HG03521 (cell line): ENCODE data around the gene N4BP2L1.
A peak's percentile ranks its signal among the peaks of the same experiment; 100 is the strongest.
"Not testable (repeated sequence)": the region's sequence is repeated elsewhere in the genome, so short reads cannot be mapped to it uniquely, and the experiment has no call there.

Experiments used
- ATAC-seq: cut with Tn5 transposase; IDR thresholded peaks from one replicate; pipeline ENCODE4 v1.9.1; 2021; ENCODE audit warnings: mild to moderate bottlenecking, moderate library complexity; ENCODE audit not compliant: unreplicated experiment

N4BP2L1 gene

DNA sequence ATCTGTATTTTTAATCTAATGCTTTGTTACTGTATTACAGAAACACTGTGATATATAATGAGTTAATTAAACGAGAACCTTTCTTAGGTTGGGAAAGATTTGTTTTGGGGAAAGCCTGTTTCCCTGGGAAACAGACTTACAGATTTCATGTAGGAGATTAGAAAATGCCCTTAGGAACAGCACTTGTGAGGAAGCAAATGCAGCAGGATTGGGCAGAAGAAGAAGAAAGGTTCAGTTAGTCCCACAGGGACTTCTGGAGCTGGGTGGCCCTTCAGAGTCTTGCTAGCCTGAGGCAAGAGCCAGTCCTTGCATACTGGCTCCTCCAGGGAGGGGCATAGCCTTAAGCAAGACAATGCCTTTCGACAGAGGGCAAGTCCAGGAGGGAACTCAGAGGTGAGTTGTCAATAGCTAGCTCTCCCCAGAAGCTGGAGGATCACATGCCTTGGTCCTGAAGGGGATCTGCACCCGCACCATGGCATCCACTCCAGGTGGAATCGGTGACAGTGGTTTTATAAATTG lies 36.8 kb downstream of the N4BP2L1 start:
- ATAC-seq, result no peak

DNA sequence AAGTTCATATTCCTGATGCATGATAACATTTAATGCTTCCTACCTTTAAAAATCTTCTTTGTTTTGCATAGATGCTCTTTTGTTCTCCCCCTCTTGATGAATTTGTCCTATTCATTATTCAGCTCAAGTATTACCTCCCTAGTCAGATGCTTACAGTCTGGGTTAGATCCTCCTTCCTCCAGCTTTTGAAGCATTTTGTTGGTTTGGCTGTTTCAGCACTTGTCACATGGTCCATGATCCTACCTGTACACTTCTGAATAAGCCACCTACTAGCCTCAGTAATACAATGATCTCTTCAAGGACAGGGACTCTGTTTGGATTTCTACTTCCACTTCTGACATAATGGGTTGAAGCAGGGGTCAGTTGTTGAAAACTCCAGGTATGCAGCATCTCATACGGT lies 37.4 kb downstream of the N4BP2L1 start:
- ATAC-seq, result no peak

DNA sequence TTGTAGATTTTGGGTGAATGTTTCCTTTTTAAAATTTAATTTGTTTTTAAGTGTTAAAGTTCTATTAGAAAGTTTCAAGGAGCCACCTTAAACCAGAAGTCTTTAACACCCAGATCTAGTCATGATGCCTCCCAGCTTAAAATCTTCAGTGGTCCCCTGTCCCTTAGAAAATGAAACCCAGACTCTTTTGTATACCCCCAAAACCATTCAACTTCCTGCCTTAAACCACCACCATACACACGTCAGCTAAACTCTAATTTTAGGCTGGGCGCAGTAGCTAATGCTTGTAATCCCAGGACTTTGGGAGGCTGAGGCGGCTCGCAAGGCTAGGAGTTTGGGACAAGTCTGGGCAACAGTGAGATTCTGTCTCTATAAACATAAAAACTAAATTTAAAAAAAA lies 37.9 kb downstream of the N4BP2L1 start:
- peak; percentile 78 for ATAC-seq

DNA sequence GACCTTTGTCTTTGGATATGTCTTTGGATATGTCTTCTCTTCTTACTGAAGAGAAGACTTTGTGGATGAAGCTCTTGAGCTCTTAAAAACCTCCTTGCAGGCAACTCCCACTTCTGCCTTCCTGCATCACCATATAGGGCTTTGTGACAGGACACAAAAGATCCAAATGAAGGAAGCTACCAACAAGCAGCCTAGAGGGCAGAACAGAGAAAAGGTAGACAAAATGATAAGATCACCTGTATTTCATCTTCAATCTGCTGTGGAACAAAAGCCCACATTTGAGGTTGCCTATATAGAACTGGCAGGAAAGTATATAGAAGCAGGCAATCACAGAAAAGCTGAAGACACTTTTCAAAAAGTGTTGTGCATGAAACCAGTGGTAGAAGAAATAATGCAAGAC lies 42.5 kb downstream of the N4BP2L1 start:
- ATAC-seq, result no peak

DNA sequence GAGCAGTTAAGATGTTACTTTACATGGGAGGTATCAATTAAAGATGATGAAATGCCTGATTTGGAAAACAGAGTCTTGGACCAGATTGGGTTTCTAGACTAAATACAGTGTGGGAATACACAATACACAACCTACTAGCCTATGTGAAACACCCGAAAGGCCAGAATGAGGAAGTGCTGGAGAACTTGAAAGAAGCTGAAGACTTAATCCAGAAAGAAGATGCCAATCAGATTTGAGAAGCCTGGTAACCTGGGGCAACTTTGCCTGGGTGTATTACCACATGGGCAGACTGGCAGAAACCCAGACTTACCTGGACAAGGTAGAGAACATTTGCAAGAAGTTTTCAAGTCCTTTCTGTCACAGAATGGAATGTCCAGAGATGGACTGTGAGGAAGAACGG lies 43.2 kb downstream of the N4BP2L1 start:
- ATAC-seq, result no peak

DNA sequence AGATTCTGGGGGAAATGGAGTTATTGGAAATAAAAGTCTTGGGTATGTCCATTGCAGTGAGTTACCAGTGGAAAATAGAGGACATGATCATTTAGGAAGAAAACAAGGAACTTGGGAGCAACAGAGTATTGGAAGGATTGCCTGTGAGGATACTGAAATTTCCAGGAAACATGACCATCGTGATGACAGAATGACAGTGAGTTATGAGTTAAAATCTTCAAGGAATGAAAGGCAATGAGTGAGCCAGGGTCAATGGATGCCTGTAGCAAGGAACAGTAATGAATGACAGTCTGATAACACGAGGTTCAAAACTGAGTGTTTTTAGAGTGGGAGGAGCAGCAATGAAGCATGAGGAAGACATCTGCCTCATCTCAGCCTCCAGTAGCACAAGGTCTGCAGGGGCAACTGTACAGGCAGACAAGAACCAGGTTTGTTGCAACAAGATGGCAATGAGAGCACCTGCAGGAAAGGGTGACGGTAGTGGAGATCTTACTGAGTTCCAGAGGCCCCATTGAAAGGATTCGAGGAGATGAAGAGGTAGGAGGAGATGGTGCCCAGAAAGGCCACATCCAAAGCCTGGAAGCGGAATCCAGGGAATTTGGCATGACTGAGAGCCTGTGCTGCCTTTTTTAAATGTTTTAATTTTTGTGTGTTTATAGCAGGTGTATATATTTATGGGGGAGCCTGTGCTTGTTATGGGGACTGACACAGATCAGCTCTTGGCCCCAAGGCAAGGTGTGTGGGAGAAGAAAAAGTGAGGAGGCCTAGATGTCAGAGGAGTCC lies 43.9 kb downstream of the N4BP2L1 start:
- no peak for ATAC-seq

DNA sequence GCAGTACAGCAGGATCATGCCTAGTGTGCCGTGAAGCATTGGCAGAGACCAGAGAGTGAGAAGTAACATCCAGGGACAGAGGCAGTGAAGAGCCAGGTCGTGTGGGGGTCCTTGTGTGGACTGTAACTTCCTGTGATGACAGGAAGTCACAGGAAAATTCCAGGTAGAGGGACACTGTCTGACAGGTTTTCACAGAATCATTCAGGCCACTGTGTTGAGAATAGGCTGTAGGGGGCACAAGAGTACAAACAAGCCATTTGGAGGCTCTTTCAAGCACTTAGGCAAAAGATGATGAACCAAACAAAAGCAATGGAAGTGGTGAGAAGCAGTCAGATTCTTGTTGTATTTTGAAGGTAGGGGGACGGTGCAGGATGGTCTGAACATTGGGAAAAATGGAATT lies 46.4 kb downstream of the N4BP2L1 start:
- ATAC-seq, result no peak

DNA sequence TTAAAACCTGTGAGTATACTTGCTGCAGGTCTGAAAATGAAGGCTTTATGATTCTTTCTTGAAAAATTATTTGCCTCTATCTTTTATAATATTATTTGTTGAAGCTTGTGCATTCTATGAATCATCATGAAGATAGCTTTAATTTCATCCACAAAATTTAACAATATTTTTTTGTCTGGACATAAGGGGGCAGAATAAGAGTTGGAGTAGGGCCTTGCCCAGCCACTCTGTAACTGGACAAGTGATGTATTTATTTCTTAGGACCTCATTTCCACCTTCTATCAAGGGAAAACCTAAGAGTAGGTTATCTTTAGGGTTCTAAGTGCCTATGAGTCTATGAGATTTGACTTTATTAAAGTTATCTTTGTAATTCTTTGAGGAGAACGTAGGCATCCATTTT lies 49.9 kb downstream of the N4BP2L1 start:
- ATAC-seq, result no peak

DNA sequence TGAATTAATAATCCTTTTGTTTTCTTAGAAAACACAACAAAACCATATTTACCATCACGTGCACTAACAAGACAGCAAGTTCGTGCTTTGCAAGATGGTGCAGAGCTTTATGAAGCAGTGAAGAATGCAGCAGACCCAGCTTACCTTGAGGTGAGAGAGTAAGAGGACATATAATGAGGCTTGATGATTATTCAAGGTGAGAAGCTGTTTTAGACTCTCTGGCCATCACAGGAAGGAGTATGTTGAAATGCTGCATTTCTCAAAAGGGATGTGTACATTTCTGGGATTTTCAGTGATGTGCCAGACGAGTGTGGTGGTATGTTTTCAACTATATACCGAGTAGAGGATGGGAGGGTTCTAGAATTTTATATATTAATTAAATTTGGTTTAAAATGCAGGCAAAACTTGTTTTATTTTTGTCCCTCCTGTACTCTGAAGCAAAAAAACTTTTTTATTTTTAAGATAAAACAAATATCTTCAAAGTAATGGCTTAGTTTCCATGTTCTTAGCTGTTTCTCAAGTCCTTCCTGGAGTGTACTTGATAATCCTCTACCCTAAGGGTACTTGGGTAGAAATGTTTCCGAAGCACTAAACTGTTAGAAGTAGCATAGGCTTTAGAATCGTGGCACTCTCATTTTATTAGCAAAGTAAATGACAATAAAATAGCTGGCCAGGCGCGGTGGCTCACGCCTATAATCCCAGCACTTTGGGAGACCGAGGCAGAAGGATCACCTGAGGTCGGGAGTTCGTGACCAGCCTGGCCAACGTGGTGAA lies 51.1 kb downstream of the N4BP2L1 start:
- no peak for ATAC-seq

DNA sequence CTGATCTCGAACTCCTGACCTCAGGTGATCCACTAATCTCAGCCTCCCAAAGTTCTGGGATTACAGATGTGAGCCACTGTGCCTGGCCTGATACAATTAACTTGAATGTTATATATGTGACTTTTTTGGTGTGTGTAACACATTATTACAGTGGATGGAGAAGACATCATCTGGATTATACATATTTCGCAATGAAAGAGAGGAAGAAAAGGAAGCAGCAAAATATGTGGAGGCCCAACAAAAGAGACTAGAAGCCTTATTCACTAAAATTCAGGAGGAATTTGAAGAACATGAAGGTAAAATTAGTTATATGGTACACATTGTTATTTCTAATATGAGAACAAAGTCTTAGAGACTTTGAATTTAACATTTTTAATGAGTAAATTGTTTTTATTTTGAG lies 57.1 kb downstream of the N4BP2L1 start:
- no peak for ATAC-seq

DNA sequence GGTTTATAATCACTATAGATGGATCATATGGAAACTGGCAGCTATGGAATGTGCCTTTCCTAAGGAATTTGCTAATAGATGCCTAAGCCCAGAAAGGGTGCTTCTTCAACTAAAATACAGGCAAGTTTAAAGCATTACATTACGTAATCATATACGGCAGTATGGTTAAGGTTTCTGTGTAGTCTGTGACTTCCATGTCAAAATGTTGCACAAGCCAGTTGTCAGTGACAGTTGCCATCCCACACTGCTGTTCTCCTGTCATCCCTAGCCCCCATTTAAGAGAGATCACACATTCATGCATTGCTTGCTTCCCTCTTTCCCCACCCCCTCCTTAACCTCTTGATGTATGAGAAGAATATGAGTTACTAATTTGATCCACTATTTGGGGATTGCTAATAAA lies 65.4 kb downstream of the N4BP2L1 start:
- no peak for ATAC-seq

DNA sequence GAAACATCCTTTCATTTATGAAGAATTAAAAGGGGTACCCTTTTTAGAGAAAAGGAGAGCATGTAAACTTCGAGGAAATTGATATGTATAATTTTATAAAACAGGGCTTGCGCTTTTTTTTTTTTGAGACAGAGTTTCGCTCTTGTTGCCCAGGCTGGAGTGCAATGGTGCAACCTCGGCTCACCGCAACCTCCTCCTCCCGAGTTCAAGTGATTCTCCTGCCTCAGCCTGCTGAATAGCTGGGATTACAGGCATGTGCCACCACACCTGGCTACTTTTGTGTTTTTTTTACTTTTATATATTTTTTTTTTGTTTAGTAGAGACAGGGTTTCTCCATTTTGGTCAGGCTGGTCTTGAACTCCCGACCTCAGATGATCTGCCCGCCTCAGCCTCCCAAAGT lies 72.0 kb downstream of the N4BP2L1 start:
- not testable (repeated sequence) for ATAC-seq

DNA sequence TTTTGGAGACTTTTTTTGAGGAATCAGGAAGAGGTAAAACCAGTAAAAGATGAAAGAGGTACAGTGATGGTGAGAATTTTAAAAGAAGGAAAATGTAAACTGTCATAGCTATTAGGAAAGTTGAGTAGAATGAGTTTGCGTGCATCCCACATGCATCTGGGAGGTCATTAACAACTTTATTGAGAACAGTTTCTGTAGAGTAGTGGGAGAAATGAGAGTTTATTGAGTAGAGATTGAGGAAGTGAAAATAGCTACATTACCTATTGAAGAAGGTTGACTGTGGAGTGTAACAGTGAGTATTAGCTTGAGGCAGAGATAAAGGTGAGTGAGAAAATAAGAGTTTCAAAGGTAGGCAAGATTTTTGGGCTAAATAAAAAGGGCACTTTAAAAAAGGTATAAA lies 73.9 kb downstream of the N4BP2L1 start:
- no peak for ATAC-seq

DNA sequence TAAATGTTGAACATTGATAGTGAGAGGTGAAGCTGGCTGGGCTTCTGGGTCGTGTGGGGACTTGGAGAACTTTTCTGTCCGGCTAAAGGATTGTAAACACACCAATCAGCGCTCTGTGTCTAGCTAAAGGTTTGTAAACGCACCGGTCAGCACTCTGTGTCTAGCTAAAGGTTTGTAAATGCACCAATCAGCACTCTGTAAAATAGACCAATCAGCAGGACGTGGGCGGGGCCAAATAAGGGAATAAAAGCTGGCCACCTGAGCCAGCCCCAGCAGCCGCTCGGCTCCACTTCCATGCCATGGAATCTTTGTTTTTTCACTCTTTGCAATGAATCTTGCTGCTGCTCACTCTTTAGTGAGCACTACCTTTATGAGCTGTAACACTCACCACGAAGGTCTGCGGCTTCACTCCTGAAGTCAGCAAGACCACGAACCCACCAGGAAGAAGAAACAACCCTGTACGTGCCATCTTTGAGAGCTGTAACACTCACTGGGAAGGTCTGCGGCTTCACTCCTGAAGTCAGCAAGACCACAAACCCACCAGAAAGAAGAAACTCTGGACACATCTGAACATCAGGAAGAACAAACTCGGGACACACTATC lies 77.0 kb downstream of the N4BP2L1 start:
- ATAC-seq, result not testable (repeated sequence)
